SH-SY5Y (cell line): Measurements from ENCODE around the gene IGFL3.

Experiments used
- GATA2 ChIP-seq: IDR thresholded peaks from 2 replicates; pipeline ENCODE4 v1.6.1; 2011; ENCODE audit warnings: mild to moderate bottlenecking, low read depth, low read length
- GATA3 ChIP-seq: IDR thresholded peaks from 2 replicates; pipeline ENCODE4 v1.6.1; 2011; ENCODE audit warnings: low read depth, mild to moderate bottlenecking, low read length, moderate library complexity

DNA sequence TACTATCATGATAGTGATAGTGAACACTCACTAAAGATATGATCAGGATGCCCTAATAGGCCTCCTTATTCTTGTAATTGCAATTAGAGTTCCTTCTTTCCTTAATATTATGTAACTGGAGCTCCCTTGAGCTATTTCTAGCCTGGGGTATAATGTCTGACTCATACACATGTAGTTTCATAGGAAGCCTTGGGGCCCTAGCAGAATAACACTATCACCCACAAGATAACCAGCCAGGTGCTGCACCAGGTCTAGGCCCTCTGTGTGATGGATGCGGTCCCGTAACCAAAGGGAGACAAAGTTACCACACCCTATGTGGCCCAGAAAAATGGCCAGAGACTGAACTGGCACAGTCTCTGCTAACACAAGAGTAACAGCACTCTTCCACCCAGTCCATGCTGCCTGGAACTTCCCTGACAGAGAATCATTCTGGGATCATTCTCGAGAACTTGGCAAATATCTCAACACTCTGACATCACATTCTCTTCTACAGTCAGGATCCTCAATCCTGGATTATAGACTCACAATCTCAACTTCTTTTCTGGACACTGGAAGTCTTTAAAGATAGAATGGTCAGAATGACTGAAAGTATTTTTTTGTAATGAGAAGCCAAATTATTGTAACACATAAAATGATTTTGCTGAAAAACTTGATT lies 51.1 kb downstream of the IGFL3 start:
- no peak for TF ChIP-seq GATA2
- no peak for TF ChIP-seq GATA3
